GM04504 (cell line): ENCODE results near the gene ABCG8.

Experiments
- DNase-seq: peaks from one replicate; pipeline ENCODE4 v3.0.0-alpha.2; 2012; ENCODE audit warnings: low read depth

Gene ABCG8

DNA sequence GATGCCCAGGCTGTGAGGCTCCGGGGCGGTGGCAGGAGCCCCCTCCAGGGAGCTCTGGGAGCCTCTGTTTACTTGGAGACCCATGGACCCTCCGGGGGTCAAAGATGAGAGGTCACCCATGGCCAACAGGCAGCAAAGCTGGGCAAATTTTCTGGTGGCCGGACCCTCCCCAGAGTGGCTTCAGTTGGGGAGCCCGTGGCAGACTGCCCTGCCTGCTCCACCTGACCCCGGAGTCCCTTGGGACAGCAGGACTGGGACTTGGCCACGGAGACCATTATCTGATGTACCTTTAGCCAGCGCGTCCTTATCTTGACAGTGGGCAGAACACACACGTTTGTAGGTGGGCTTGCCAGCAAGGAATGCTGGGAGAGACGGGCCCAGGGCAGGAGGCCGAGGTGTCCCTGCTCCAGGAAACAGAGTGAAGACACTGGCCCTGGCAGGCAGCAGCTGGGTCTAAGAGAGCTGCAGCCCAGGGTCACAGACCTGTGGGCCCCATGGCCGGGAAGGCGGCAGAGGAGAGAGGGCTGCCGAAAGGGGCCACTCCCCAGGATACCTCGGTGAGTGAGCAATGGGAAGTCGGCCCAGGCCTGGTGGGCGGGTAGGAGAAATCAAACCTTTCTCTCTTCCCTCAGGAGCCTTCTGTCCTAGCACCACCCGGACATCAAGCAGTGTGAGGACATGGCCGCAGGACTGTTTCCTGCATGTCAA is at the start of gene ABCG8, which contains the start of gene ABCG5:
Gene ABCG8, plus strand, starts transcription at position 412 of the 708 bp plus-strand sequence. Its CDS starts 83 bp downstream, at position 495.
Gene ABCG5, minus strand, starts transcription at position 280 of the 708 bp plus-strand sequence. Its CDS starts 160 bp downstream, at position 120.
- no peak for DNase-seq

DNA sequence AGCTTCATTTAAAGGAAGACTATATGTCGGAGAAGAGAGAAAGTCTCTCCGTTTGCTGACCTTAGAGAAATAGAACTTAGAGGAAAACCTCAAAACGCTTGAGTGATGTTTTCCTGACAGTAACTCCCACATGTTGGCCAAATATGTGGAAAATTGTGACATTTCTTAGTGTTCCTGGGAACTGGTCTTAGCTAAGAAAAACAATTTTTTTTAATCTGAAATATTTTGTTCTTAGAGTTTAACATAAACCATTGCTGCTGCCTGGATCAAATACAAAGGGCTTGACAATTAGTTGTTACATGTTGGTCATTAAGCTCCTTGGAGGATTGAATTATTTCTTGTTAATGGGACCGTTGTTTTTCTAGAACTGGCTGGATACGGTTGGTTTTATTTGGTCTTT is 48.6 kb upstream of the ABCG8 start:
- DNase-seq: no peak

DNA sequence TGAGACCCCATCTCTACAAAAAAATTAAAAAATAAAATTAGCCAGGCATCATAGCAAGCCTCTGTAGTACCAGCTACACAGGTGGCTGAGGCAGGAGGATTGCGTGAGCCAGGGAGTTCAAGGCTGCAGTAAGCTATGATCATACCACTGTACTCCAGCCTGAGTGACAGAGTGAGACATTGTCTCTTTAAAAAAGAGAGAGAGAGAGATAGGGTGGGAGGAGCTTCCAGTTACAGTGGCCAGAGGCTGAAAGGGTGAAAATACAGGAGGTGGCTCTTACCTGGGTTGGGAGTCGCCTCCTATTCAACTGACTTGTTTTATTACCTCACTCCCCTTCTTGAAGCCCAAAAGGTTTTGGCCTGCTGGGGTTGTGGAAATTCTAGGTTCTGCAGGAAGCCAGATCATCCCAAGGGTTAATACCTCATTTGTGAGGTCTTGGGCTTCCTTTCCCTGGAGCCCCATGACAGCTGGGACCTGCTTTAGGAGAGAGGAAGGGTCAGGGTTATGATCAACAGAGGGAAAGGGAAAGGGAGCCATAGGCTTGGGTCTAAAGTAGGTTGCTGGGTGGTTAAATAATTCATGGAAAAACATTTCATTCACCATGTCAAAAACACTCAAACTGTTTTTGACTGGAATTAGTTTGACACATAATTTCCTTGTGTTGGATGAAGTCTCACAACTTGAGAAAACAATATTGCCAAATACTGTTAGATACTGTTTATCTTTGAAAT is 47.6 kb upstream of the ABCG8 start:
- DNase-seq: no peak

DNA sequence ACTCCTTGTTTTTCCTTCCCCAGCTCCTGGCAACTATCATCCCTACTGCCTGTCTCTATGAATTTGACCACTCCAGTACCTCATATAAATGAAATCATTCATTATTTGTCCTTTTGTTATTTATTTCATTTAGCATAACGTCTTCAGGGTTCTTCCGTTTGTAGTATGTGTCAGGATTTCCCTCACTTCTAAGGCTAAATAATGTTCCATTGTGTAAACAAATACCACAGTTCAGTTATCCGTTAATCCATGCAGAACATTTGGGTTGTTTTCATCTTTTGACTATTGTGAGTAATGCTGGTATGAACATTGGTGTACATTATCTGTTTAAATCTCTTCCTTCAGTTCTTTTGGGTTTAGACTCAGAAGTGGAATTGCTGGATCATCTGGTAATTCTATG is 46.1 kb upstream of the ABCG8 start:
- no peak for DNase-seq

DNA sequence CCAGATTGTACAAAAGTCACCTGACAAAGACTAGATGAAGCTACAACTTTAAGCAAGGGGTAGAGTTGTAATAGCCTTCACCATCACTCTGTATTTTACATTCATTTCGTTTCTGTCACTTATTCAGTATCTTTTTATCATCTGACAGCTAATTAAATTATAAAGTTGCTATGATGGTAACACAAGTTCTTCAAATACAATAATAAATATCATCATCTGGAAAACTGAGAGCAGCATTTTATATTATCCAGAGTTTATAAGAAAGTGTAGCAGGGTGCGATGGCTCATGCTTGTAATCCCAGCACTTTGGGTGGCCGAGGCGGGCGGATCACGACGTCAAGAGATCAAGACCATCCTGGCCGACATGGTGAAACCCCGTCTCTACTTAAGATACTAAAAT is 43.8 kb upstream of the ABCG8 start:
- DNase-seq: no peak

DNA sequence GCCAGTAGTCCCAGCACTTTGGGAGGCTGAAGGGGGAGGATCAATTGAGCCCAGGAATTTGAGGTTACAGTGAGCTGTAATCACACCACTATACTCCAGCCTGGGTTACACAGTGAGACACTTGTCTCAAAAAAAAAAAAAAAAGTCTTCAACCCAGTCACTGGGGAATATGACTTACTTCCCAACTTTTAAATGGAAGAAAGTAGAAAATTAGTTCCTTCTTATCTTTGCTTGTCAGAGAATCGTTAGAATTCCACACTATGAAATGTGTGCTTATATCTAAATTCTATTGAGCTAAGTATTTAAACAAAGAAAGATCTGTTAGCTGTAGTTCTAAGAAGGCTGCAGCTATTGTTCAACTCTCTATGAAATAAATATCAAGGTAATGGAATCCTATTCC is 42.6 kb upstream of the ABCG8 start:
- DNase-seq: no peak

DNA sequence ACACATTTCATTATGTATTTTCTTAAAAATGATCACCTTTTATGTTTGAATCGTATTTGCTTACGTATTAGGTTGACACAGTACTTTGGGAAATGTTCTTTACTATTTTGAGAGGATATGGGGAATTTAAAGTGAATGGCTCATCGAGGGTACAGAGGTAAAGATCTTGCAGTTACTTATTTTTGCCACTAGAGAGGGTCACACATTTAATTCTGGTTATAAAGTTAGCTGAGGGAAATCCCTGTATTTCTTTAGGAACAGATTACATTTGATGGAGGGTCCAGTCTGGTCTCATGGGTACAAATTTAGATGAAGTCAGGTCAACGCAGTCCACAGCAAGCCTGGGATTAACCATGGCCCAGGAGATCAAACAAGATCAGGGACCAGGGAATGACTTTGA is 40.5 kb upstream of the ABCG8 start:
- DNase-seq: no peak

DNA sequence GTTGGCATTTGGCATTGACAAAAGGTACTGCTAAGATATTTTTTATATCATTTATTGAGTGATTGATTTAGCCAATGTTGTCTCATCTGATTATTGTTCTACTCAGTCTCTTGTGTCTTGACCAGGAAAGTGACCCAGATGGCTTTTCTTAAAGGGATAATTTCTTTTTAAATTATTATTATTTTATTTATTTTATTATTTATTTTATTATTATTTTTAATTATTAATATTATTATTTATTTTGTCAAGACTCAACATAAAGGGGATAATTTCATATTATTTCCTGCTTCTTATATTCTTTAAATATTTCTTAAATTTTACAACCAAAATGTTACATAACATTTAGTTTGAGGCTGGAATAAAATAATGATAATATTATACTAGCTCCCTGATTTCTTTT is 37.9 kb upstream of the ABCG8 start:
- DNase-seq: no peak

DNA sequence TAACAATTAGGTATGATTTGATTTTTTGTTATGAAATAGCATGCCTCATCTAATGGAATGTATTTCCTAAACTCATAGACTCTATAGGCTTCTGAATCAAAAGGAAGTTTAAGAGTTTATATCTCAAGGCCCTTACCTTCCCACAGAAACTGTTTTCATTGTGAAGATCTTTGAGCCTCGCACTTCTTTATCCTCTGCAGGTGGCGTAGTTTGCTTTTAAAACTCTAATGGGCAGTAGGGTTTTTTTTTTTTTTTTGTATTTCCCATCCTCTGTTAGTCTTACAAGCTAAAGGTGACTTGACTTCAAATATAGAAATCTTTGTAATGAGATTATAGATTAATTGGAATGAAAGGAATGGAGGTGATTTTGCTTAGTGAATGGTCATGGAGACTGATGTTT is 36.6 kb upstream of the ABCG8 start:
- DNase-seq: no peak

DNA sequence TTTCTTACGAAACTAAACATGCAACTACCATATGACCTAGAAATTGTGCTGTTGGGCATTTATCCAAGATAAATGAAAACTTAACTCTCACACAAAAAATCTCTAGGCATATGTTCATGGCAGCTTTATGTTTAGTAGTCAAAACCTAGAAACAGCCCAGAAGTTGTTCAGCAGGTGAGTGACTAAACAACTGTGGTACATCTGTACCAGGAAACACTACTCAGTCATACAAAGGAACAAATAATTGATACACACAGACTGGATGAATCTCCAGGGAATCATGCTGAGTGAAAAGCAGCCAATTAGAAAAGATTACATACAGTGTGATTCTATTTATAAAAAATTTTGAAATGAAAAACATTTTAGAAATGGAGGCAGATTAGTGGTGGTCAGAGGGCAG is 35.7 kb upstream of the ABCG8 start:
- DNase-seq: no peak

DNA sequence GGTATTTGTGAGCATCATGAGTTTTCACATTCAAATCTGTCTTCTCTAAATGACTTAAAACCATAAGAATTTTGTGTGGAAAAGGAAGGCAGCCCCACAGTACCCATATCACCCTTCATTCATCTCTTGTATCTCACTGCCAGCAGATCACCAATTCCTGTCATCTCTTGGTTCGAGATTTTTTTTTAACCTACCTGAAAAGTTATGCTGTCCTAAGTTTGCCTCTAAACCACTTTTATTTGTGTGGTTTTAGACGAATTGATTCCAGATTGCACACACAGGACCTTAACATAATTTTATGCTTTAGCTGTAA is 32.1 kb upstream of the ABCG8 start:
- DNase-seq: no peak

DNA sequence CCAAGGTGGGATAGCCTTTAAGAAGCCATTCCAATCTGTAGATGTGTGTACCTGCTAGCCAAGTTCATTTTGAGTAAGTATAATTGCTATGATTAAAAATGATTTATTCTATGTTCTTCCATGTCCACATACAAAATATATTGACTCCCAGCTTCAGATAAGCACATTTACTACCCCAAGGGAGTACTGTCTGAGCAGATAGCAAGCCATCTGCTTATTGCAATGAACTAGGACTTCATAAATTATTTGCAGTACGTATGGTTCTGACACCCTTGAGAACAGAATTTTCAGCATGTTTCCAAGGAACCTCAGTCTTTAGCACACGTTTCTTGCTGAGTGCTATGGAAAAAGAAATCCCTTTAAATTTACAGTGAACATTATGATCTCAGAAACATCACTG is 28.3 kb upstream of the ABCG8 start:
- no peak for DNase-seq

DNA sequence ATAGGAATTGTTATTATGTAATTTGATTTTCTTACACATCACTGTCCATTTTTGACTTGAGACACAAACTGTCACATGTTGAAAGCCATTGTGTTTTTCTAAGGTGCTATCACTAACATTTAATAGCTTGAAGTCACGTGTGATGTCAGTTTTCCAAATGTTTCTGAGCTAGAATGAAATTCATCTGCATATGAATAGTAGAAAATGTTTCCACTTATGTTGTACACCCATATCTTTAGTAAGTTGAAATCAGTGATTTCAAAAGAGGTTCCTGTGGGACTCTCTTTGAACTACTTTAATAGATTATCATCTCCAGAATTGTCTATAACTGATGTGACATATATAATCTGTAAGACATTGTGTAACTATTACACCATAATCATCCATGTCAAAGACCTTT is 27.9 kb upstream of the ABCG8 start:
- no peak for DNase-seq

DNA sequence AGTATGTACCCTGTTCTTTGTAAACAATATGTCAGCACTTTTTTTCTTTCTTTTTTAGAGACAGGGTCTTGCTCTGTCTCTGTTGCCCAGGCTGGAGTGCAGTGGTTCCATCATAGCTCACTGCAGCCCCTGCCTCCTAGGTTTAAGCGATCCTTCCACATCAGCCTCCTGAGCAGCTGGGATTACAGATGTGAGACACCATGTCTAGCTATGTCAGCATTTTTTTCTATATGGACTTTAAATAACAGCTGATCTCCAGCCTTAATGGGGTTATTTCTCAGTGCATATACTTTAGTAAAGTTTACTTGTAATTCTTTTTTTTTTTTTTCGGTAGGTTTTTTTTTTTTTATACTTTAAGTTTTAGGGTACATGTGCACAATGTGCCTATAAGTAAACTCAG is 26.8 kb upstream of the ABCG8 start:
- no peak for DNase-seq

DNA sequence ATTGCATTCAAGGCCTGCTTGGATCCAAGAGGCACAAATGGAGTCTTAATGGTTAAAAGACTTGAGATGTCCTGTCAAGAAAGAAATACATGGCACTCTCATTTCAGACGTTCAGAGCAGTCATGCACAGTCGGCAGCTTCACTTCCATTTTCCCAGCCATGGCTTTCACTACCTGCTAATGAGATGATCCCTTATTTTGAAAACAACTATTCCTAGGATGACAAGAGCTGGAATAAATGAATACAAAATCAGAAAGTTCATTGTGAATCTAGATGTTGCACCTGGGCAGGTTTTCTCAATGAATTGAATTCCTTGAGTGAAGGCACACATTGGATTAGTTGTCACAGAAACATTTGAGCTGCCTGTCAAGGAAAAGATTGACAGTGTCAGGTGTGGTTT is 25.8 kb upstream of the ABCG8 start:
- no peak for DNase-seq

DNA sequence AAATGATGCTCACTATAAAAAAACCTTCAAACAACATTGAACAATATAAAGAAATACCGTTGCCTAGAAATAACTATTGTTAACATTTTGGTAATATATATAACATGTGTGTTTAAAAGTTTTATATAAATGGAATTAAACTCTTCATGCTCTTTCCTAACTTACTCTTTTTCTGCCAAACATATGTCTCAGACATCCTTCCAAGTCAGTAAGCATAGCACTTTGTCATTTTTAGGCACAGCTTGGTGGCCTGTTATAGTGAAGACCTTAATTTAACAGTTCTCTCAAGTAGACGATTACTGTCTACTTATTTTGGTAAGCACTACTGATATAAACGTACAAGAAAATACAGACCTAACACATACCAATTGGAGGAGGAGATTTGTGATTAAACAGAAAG is 24.1 kb upstream of the ABCG8 start:
- DNase-seq: no peak

DNA sequence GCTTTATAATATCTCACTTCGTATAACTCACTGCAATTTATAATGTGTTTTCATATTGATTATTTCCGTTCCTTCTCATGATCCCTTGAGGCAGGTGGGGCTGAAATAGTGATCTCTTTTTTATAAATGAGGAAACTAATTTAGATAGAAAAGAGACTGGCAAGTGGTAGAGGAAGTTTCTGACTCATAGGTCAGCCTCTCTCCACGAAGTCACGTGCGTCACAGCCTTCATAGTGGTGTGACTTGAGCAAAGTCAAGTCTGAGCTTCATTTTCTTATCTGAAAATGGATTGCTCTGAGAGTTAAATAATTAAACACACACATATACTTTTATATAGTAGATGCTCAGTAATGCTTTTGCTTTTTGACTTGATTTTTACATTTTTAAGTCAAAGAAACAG is 20.0 kb upstream of the ABCG8 start:
- no peak for DNase-seq

DNA sequence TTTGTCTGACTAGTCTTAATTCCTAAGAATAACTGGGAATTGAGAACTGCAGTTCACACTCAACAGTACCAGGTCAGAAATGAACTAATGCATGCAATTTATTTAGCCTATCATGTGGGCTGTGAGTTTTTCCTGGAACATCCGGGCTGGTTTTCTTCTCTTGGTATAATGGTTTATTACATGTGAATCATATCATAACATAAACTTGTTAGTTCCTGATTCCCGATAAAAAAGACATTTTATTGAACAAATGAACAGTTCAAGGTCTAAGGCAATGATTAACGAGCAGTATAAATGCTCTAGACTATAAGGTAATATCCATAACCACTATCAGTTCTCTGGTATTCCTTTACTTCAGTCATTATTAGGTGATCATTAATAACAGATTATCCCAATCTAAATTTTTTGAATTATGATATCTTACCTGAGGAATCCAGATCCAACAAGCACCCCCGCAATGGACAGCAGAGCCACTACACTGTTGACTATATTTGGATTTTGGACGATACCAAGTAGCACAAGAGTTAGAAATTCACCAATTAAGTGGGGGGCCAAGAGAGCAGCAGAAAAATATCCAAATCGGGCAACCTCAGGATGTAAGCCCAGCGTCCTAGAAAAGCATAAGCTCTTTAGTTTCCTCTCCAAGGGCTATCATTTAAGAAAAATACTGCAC is 19.1 kb upstream of the ABCG8 start:
- no peak for DNase-seq

DNA sequence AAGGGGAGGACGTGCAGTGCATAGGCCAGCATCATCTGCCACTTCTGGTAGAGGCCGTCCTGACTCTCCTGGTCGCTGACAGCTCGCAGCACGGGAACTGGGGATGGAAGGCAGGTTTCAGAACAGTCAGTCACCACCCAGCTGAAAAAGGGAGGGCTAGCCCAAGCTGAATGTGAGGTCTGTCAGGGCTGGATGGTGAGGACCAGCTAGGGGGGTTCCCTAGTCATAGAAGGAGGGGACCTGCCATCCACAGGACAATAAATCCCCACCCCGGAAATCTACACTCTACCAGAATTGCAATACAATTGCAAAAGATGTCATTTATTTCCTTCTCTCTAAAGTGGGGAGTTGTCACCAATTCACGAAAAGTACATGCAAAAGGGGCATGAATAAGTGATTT is 15.9 kb upstream of the ABCG8 start:
- DNase-seq: no peak

DNA sequence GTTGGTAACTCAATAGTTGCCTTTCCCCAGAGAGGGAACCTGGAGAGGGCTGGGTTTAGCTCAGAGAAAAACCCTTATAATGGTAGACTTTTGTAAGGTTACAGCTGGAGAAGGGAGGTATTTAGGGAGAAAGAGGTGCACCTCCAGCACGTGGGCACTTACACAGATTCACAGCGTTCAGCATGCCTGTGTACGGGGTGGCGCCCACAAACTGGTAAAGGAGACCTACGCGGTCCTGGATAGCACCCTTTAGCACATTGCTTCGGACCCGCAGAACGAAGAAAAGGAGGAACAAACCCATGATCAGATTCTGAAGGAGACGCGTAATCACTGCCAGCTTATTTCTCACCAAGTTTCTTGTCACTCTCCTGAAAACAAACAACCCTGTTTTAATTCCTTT is 15.0 kb upstream of the ABCG8 start:
- DNase-seq: no peak

DNA sequence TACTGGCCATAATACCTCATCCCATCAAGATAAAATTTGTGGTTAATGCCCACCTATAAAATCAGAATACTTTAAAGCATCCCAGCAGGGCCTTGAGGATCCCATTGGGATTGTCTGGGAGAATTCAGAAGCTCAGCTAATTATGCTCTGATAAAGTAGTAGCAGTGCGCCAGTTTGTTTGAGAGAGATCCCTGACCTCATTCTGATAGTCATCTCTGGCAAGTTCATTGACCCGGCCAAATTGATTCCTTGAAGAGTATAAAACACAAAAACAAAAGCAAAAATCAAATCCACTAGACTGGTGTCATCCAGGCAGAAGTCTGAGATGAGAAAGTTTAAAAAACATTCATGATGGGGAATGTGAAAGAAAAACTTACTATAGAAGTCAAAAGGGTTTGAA is 14.3 kb upstream of the ABCG8 start:
- no peak for DNase-seq

DNA sequence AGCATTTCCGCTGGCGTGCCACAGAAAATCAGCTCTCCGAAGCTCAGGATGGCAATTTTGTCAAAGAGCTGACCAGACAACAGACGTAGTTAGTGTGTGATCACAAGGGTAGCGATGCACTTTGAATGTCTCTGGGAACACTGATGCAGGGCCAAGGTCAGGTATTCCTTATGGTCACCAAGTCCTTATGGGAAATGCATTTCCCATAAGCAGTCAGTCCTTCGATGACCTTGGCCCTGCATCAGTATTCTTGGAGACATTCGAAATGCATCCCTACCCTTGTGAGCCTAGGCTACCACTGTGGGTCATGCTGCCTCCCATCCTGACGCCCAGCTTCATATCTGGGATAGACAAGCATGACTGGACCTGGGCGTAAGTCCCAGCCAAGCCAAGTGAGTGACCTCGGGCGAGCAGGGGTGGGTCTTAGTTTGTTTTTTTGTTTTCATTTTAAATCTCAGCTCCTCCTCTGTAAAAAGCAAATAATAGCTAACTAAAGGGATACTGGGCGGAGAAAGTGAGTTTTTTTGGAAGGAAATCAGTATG is 13.7 kb upstream of the ABCG8 start:
- no peak for DNase-seq

DNA sequence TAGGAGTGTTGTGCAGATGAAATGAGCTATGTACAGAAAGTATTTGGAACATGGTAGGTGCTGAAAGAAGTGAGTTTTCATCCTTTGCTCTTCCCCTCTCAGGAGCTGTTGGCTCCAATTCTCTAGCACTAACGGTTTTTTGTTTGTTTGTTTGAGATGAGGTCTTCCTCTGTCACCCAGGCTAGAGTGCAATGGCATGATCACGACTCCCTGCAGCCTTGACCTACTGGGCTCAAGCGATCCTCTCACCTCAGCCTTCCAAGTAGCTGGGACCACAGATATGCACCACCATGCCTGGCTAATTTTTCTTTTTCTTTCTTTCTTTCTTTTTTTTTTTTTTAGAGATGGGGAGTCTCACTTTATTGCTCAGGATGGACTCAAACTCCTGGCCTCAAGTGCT is 12.9 kb upstream of the ABCG8 start:
- no peak for DNase-seq
